Renal cortical epithelial cell (primary cell): ENCODE results near the gene PPT2. TPM values are rescaled to one million over a fixed set of nuclear protein-coding genes. Genes with fewer than 3 reads are reported as not detected.
"Not testable (repeated sequence)": the region's sequence is repeated elsewhere in the genome, so short reads cannot be mapped to it uniquely, and the experiment has no call there.

Experiments
- DNase-seq: peaks from one replicate; pipeline ENCODE4 v3.0.0-alpha.2; 2011; ENCODE audit warnings: low read depth
- total RNA-seq: library from RNA; depleted of rRNA; stranded (reverse); fragments of >200 nt; gene quantifications from 2 replicates; pipeline ENCODE4 v1.2.3, GENCODE V29; 2014

The PPT2 gene
- total RNA-seq, 1 donor from 2014 or later: 48.7 TPM

DNA sequence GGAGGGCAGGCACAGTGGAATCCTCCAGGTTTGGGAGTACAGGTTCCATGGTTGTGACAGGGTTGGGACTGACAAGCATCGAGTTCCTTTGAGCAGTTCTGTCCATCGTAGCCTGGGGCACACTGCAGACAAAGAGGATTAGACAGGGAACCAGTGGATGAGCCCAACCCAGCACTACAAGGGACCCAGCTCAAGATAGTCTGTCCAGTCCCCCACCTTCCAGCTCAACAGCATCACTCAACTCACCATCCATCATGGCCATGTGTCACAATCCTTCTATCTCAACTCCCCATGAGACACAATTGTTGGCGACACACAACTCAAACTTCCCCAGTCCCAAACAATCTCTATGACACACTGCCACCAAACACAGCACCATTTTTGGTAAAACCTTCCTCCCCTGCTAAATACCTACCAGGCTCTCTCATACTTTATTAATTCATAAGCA is 50.4 kb downstream of the PPT2 start:
- no peak for DNase-seq

DNA sequence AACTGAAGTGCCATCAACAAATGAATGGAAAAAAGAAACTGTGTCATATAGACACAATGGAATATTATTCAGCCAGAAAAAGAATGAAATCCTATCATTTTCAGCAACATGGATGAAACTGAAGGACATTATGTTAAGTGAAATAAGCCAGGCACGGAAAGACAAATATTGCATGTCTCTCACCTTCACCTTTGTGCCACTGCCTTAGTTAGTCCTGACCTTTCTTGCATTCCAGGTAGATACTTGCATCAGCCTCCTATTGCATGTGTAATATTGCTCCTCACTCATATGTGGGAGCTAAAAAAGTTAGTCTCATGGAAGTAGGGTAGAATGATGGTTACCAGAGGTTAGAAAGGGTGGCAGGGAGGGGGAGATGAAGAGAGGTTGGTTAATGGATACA is 55.1 kb downstream of the PPT2 start:
- DNase-seq: no peak

DNA sequence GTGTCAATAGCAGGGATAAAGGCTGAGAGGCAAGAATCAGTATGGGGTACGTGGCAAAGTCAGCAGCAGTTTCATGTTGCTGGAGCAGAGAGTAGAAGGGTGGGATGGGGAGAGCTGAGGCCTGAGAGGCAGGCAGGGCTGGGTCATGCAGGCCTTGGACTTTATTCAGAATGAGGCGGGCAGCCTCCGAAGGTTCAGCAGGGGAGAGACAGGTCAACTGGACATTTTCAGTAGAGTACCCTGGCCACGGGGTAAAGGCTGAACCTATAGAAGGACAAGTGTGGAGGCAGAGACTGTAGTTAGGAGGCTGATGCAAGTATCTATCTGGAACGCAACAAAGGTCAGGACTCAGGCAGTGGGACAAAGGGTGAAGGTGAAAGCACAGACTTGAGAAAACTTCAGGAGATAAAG is 56.3 kb downstream of the PPT2 start:
- no peak for DNase-seq

DNA sequence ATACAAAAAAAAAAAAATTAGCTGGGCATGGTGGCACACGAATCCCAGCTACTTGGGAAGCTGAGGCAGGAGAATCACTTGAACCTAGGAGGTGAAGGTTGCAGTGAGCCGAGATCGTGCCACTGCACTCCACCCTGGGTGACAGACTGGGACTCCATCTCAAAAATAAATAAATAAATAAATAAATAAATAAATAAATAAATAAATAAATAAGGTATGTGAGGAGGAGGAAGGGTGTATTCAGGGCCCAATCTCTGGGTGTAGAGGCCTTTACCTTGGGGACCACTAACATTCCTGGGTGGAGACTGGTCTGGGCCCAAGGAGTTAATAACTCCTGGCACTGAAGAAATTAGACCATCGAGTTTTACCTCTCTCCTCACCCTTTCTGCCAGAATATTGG is 57.5 kb downstream of the PPT2 start:
- DNase-seq: not testable (repeated sequence)

DNA sequence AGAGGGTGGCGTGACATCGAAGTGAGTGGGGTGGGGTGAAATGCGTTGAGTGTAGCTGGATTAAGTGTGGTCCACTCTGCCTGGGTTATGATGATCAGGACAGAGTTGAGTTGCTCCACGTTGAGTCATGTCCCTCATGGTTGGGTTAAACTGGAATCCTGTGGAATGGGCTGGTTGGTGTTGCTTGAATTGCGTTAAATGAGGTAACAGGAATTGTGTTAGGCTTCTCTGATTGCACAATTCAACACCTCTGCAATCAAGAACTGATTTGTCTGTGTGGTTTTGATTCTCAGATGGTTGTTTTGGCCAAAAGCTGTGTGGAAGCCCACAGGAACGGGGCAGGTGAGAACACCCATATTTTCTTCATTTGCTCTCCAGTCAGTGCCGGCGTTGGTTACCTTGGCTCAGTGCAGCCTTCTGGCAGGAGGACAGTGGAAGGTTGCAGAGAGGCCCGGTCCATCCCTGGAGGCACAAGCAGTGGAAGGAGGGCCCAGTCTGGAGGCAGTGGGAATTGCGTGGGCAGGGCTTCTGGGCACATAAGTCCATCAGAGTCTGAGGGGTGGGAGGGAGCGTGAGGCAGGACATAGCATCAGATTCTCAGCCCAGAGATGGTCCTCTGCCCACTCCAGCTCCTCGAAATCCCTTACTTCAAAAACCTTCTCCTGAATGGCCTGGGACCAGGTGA is 58.3 kb downstream of the PPT2 start:
- no peak for DNase-seq

Other genes with a start within 250 kb of the PPT2 start
- gene C2, start 226.4 kb upstream of the PPT2 start, total RNA-seq: 1.7 TPM in 1 of 2 replicates, not detected in the other
- gene CFB, start 208.0 kb upstream of the PPT2 start, total RNA-seq: 24.3 and 32.7 TPM in 2 replicates
- 92.3 and 146 TPM in 2 replicates for gene NELFE, start 195.2 kb upstream of the PPT2 start, total RNA-seq
- gene SKIC2, start 195.0 kb upstream of the PPT2 start, total RNA-seq: 46.5 and 47.3 TPM in 2 replicates
- gene DXO, start 182.0 kb upstream of the PPT2 start, total RNA-seq: 10.6 and 16.9 TPM in 2 replicates
- 1.6 and 42.4 TPM in 2 replicates for gene C4A, start 172.1 kb upstream of the PPT2 start, total RNA-seq
- gene C4B, start 139.3 kb upstream of the PPT2 start, total RNA-seq: 0.35 and 32.2 TPM in 2 replicates
- gene CYP21A2, start 115.7 kb upstream of the PPT2 start, total RNA-seq: 0.20 TPM in 1 of 2 replicates, not detected in the other
- gene TNXB, start 44.8 kb upstream of the PPT2 start, total RNA-seq: 0.75 TPM in 1 of 2 replicates, not detected in the other
- gene ATF6B, start 25.9 kb upstream of the PPT2 start, total RNA-seq: 16.5 and 26.2 TPM in 2 replicates
- gene FKBPL, start 23.9 kb upstream of the PPT2 start, total RNA-seq: 5.6 and 7.6 TPM in 2 replicates
- not detected in 2 replicates for gene PRRT1, start 2.2 kb upstream of the PPT2 start, total RNA-seq
- gene EGFL8, start 10.5 kb downstream of the PPT2 start, total RNA-seq: 1.3 TPM in 1 of 2 replicates, not detected in the other
- 9.9 and 30.8 TPM in 2 replicates for gene AGPAT1, start 21.9 kb downstream of the PPT2 start, total RNA-seq
- gene RNF5, start 24.3 kb downstream of the PPT2 start, total RNA-seq: 58.8 and 80.2 TPM in 2 replicates
- gene AGER, start 30.1 kb downstream of the PPT2 start, total RNA-seq: 0.60 TPM in 1 of 2 replicates, not detected in the other
- gene PBX2, start 36.1 kb downstream of the PPT2 start, total RNA-seq: 32.0 and 55.9 TPM in 2 replicates
- 0.40 and 1.9 TPM in 2 replicates for gene GPSM3, start 38.5 kb downstream of the PPT2 start, total RNA-seq
- gene NOTCH4, start 69.9 kb downstream of the PPT2 start, total RNA-seq: 0.52 and 0.85 TPM in 2 replicates
- not detected in 2 replicates for gene TSBP1, start 217.8 kb downstream of the PPT2 start, total RNA-seq